ENCODE data around the gene GABRB1. TPM values are rescaled to one million over a fixed set of nuclear protein-coding genes. Genes with fewer than 3 reads are reported as not detected.

GABRB1 gene
- total and polyA plus RNA-seq, 2 experiments from 2014 or later = not detected

- H3K36me3 ChIP-seq (ENCODE audit: low read depth) = no peaks in the 10 kb centered on the region
- H3K4me3 ChIP-seq = no peak overlapping the region
- in situ Hi-C loops (cut with MboI) = no loop called here
- H3K4me1 ChIP-seq (ENCODE audit: insufficient read depth) = no peaks in the 10 kb centered on the region
- no peak overlapping the region for H3K9ac ChIP-seq
- no peak for TF ChIP-seq EZH2phosphoT487 (IDR thresholded peaks at IDR 0.05; ENCODE audit: insufficient read depth, low read depth)
- TF ChIP-seq EZH2 (IDR thresholded peaks at IDR 0.05; ENCODE audit: insufficient read depth, poor library complexity, severe bottlenecking) = no peak
- no peaks in the 10 kb centered on the region for H3K9me3 ChIP-seq (ENCODE audit: low read depth)
- H3K27ac ChIP-seq = no peak overlapping the region
- H3K79me2 ChIP-seq (ENCODE audit: insufficient read depth) = no peaks in the 10 kb centered on the region
- no peak for DNase-seq
- no peak overlapping the region for H3K4me2 ChIP-seq (ENCODE audit: unreplicated experiment)
- 0 out of 2 replicates have a peak, but pooled peaks cover 4% of the 10 kb centered on the region for H3F3A ChIP-seq (ENCODE audit: insufficient read depth)
- no peaks in the 10 kb centered on the region for H3K27me3 ChIP-seq (replicated peaks; ENCODE audit: insufficient read depth)
- no peaks in the 10 kb centered on the region for H4K20me1 ChIP-seq (ENCODE audit: insufficient read depth)
- no peaks in the 10 kb centered on the region for H3K9me2 ChIP-seq (ENCODE audit: insufficient read depth)
- H2AFZ ChIP-seq = no peak overlapping the region
Measured at GRCh38 chr4:47330866-47331265, 299.5 kb downstream of the GABRB1 start.

DNA sequence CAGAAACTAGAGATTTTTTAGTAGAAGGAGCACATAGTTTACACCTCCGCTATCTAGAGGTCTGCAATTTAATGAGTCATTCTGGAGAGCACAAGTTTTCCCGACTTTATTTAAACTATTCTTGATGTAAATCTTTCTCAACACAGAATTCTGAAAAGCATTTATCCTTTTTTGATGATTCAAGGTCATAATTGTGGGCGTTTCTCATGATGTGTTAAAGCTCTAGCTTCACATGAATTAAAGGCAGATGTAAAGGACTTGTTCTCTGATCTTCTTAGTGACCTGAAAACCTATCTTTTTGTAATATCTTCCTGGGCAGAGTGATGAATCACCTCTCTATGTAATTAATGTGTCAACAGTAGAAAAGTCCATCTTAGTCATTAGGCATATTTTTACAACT lies 303.3 kb downstream of the GABRB1 start:
- peak; percentile 1 for DNase-seq
- Histone ChIP-seq H3K27me3 (replicated peaks; ENCODE audit: insufficient read depth) (no peaks in the 10 kb centered on the region; the same call in 1 of the 2 replicates), H3K4me2 (ENCODE audit: unreplicated experiment) (no peak overlapping the region), H3K9ac (no peak overlapping the region), H3F3A (ENCODE audit: insufficient read depth) (0 out of 2 replicates have a peak, but pooled peaks cover 4% of the 10 kb centered on the region), H3K4me3 (no peak overlapping the region), H2AFZ (no peak overlapping the region), H3K9me2 (ENCODE audit: insufficient read depth) (no peaks in the 10 kb centered on the region), H3K9me3 (ENCODE audit: low read depth) (no peaks in the 10 kb centered on the region), H3K36me3 (ENCODE audit: low read depth) (no peaks in the 10 kb centered on the region), H3K27ac (no peak overlapping the region), H3K4me1 (ENCODE audit: insufficient read depth) (no peaks in the 10 kb centered on the region), H3K79me2 (ENCODE audit: insufficient read depth) (no peaks in the 10 kb centered on the region), H4K20me1 (ENCODE audit: insufficient read depth) (no peaks in the 10 kb centered on the region)
- in situ Hi-C loops (cut with MboI) = no loop called here
- 9 to 11% methylated on average over 3 of the region's 3 CpGs for whole genome bisulfite sequencing, 2 experiments (ENCODE audit: low coverage in 1 of 2, low lambda C conversion rate in 2 of 2, missing lambda C conversion rate in 2 of 2)
- TF ChIP-seq EZH2phosphoT487 (IDR thresholded peaks at IDR 0.05; ENCODE audit: insufficient read depth, low read depth) = no peak
- TF ChIP-seq EZH2 (IDR thresholded peaks at IDR 0.05; ENCODE audit: insufficient read depth, poor library complexity, severe bottlenecking) = no peak

GRCh38 chr4:47337893-47338292 lies 306.5 kb downstream of the GABRB1 start:
- Histone ChIP-seq H4K20me1 (ENCODE audit: insufficient read depth) (no peaks in the 10 kb centered on the region), H3K4me1 (ENCODE audit: insufficient read depth) (no peaks in the 10 kb centered on the region), H3K9me3 (ENCODE audit: low read depth) (no peaks in the 10 kb centered on the region), H3K9me2 (ENCODE audit: insufficient read depth) (no peaks in the 10 kb centered on the region), H3K4me2 (ENCODE audit: unreplicated experiment) (no peak overlapping the region), H3K36me3 (ENCODE audit: low read depth) (no peaks in the 10 kb centered on the region), H2AFZ (no peak overlapping the region), H3K27me3 (replicated peaks; ENCODE audit: insufficient read depth) (no peaks in the 10 kb centered on the region; the same call in 1 of the 2 replicates), H3K79me2 (ENCODE audit: insufficient read depth) (no peaks in the 10 kb centered on the region), H3K27ac (no peak overlapping the region), H3F3A (ENCODE audit: insufficient read depth) (0 out of 2 replicates have a peak, but pooled peaks cover 4% of the 10 kb centered on the region), H3K4me3 (no peak overlapping the region), H3K9ac (no peak overlapping the region)
- 0 to 2% methylated on average over 2 of the region's 2 CpGs for WGBS, 2 experiments (ENCODE audit: low coverage in 1 of 2, low lambda C conversion rate in 2 of 2, missing lambda C conversion rate in 2 of 2)
- in situ Hi-C loops (cut with MboI) = no loop called here
- TF ChIP-seq EZH2phosphoT487 (IDR thresholded peaks at IDR 0.05; ENCODE audit: insufficient read depth, low read depth) = no peak
- TF ChIP-seq EZH2 (IDR thresholded peaks at IDR 0.05; ENCODE audit: insufficient read depth, poor library complexity, severe bottlenecking) = no peak
- DNase-seq = no peak

DNA sequence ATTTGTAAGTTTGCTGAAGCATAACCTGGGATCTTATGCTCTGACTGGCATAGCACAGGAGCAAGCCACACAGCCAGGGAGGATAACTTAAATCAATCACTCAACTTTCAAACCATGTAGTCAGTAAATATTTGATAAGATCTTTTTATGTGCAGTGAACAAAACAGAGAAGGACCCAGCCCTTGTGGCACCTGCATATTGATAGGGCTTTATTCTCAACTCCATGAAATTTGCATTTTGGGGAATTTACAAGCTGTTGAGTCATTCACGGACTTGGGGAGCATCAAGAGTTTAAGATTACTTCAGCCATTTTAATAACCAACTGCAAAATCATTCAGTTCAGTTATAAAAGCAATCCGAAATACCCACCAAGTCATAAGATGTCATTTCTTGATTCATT lies 309.5 kb downstream of the GABRB1 start:
- Histone ChIP-seq H3K9me2 (ENCODE audit: insufficient read depth) (no peaks in the 10 kb centered on the region), H3K27me3 (replicated peaks; ENCODE audit: insufficient read depth) (no peaks in the 10 kb centered on the region; the same call in none of the 2 replicates), H3K4me3 (no peak overlapping the region), H4K20me1 (ENCODE audit: insufficient read depth) (no peaks in the 10 kb centered on the region), H3K9me3 (ENCODE audit: low read depth) (no peaks in the 10 kb centered on the region), H2AFZ (no peak overlapping the region), H3K36me3 (ENCODE audit: low read depth) (no peaks in the 10 kb centered on the region), H3K79me2 (ENCODE audit: insufficient read depth) (no peaks in the 10 kb centered on the region), H3K4me1 (ENCODE audit: insufficient read depth) (no peaks in the 10 kb centered on the region), H3K4me2 (ENCODE audit: unreplicated experiment) (no peak overlapping the region), H3K9ac (no peak overlapping the region), H3F3A (ENCODE audit: insufficient read depth) (no peaks in the 10 kb centered on the region), H3K27ac (no peak overlapping the region)
- no peak for TF ChIP-seq EZH2phosphoT487 (IDR thresholded peaks at IDR 0.05; ENCODE audit: insufficient read depth, low read depth)
- no peak for TF ChIP-seq EZH2 (IDR thresholded peaks at IDR 0.05; ENCODE audit: insufficient read depth, poor library complexity, severe bottlenecking)
- WGBS, 2 experiments (ENCODE audit: low coverage in 1 of 2, low lambda C conversion rate in 2 of 2, missing lambda C conversion rate in 2 of 2) = 21 to 28% methylated on average over 2 of the region's 2 CpGs
- in situ Hi-C loops (cut with MboI) = no loop called here
- no peak for DNase-seq

GRCh38 chr4:47342796-47343195 lies 311.4 kb downstream of the GABRB1 start:
- H3K4me1 ChIP-seq (ENCODE audit: insufficient read depth) = no peaks in the 10 kb centered on the region
- H2AFZ ChIP-seq = no peak overlapping the region
- H3F3A ChIP-seq (ENCODE audit: insufficient read depth) = no peaks in the 10 kb centered on the region
- 6 to 12% methylated on average over 4 of the region's 4 CpGs for WGBS, 2 experiments (ENCODE audit: low coverage in 1 of 2, low lambda C conversion rate in 2 of 2, missing lambda C conversion rate in 2 of 2)
- H3K27me3 ChIP-seq (replicated peaks; ENCODE audit: insufficient read depth) = no peaks in the 10 kb centered on the region; the same call in none of the 2 replicates
- H3K9me2 ChIP-seq (ENCODE audit: insufficient read depth) = no peaks in the 10 kb centered on the region
- no peak for TF ChIP-seq EZH2phosphoT487 (IDR thresholded peaks at IDR 0.05; ENCODE audit: insufficient read depth, low read depth)
- no peak for TF ChIP-seq EZH2 (IDR thresholded peaks at IDR 0.05; ENCODE audit: insufficient read depth, poor library complexity, severe bottlenecking)
- no peak for DNase-seq
- H3K36me3 ChIP-seq (ENCODE audit: low read depth) = no peaks in the 10 kb centered on the region
- no peaks in the 10 kb centered on the region for H3K9me3 ChIP-seq (ENCODE audit: low read depth)
- H3K4me3 ChIP-seq = no peak overlapping the region
- in situ Hi-C loops (cut with MboI) = no loop called here
- no peaks in the 10 kb centered on the region for H4K20me1 ChIP-seq (ENCODE audit: insufficient read depth)
- no peak overlapping the region for H3K27ac ChIP-seq
- no peaks in the 10 kb centered on the region for H3K79me2 ChIP-seq (ENCODE audit: insufficient read depth)
- H3K9ac ChIP-seq = no peak overlapping the region
- no peak overlapping the region for H3K4me2 ChIP-seq (ENCODE audit: unreplicated experiment)
